Activated CD4-positive, alpha-beta T cell treated with anti-CD3 and anti-CD28 coated beads, Interleukin-10, Interleukin-2, amounts not matched to agents 100 ng/mL and 50 ng/mL, durations not matched to agents 16 hours and 8 hours (primary cell): ENCODE measurements around the gene AEN.

Experiments used
- DNase-seq: peaks from one replicate; pipeline ENCODE4 v3.0.0-alpha.2; 2020

The AEN gene

GRCh38 chr15:88613074-88613944 lies 7.8 kb upstream of the AEN start:
- no peak for DNase-seq

DNA sequence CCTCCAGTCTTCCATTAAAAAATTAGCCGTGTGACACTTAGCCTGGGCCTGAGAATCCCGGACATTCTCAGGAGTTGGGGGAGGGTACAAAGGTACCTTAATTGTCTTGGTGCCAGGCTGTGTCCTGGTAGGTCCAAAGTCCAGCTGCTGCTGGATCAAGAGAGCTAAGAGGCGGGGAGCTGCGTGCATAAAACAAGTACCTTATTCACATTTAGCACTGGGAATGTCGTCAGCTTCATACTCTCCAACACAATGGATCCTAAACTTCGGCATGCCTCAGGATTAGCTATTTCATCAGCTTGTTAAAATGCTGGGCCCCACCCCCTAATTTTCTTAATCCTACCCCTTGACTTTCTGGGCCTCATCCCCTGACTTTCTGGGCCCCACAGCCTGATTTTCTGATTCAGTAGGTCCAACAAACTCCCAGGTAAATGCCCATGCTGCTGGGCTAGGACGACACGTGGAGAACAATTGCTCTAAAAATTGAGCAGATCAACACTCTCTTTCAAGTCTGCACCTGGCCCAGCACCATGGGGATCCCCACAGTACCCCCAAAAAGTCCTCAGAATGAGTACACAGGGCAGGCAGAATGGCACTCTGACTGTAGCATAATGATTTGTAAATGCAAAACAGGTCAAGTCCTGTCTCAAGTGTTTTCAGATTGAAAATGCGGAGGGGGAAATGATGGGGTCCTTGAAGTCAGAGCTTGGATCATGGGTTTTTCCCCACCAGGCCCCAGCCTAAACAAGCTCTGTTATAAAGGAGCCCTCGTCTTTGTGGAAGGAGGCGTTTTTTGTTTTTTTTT lies 5.6 kb upstream of the AEN start:
- no peak for DNase-seq

GRCh38 chr15:88616240-88616639 lies 4.9 kb upstream of the AEN start:
- DNase-seq, result no peak

DNA sequence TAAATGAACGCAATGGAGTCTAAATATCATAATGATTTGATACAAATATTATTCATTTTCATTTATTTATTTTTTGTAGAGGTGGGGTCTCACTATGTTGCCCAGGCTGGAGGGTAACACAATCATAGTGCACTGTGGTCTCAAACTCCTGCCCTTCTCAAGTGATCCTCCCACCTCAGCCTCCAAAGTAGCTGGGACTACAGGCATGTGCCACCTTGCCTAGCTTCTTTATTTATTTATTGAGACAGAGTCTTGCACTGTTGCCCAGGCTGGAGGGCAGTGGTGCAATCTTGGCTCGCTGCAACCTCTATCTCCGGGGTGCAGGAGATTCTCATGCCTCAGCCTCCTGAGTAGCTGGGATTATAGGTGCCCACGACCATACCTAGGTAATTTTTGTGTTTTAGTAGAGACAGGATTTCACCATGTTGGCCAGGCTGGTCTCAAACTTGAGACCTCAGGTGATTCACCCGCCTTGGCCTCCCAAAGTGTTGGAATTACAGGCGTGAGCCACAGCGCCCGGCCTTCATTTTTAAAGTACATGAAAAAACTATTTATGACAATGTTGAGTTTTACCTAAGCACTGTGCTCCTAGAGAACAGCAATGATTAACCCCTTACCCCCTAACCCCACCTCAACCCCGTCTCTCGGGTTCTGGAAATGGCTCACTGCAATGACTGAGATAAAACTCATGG lies 4.0 kb upstream of the AEN start:
- DNase-seq, result no peak

DNA sequence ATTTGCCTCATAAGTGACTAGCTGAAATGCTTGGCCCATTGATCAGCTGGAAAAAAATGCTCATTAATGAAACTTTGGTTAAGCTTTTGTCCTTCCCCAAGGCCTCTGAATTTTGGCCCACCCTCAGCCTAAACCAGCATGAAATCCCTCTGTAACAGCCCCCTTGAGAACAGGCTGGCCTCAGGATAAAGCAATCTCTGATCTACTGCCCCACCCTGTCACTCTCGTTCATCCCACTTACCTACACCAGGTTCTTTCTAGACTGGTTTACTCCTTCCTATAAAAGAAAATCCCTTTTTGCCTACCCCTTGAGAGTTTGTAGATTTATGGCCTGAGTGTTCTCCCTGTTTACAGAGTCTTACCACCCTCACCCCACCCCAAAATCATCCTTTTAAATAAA lies 3.4 kb upstream of the AEN start:
- no peak for DNase-seq

- DNase-seq, result no peak
Measured at GRCh38 chr15:88618686-88619085, 2.5 kb upstream of the AEN start.

DNA sequence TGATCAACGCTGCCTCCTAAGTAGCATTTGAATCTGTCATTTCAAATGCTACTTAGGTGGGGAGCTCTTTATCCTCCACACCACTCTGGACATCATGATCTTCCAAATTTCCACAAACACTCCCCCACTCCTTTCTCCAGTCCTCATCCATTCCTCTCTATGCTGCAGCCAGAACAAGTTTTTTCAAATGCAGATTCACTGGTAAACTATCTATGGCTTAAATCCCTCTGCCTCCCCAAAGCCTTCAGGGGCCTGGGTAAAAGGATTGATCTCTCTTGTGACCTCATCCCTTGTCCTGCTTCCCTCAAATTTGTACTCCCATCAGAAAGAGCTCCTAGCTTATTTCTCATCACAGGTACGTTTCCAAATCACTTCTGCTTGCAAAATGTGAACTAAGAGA lies 1.3 kb upstream of the AEN start:
- DNase-seq, result no peak

DNA sequence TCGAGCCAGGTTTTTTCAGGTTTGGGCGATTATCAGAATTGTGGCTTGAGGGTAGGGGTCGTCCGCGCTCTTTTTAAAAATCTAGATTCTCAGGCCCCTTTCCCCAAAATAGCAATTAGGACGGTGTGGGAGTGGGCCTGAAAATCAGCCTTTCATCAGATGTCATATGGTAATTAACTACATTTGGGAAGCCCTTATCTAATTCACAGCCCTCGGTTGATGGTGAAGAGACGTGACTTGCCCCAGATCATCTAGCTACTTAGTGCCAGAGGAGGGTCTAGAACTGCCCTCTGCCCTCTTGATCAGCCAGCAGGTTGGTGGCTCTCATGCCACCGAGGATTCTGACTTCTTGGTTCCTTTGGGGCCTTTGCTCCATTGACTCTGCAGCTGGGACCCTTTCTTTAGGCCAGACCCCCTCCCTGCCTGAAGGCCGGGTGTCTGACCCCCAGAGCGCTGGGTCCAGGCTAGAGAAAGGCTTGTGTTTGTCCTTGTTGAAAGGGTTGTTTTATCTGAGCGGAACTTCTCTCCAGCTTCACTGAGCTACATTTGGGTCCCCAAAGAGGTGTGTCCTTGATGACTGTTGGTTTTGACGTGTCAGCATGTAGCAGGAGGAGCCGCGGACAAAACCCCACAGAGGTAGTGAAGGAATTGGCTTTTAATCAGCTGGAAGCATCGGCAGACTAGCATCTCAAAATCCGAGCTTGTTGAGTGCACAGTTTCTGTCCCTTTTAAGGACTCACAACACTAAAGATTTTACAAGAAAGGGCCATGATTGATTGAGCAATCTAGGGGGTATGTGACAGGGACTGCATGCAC lies 857 bp downstream of the AEN start:
- peak; percentile 80 for DNase-seq

DNA sequence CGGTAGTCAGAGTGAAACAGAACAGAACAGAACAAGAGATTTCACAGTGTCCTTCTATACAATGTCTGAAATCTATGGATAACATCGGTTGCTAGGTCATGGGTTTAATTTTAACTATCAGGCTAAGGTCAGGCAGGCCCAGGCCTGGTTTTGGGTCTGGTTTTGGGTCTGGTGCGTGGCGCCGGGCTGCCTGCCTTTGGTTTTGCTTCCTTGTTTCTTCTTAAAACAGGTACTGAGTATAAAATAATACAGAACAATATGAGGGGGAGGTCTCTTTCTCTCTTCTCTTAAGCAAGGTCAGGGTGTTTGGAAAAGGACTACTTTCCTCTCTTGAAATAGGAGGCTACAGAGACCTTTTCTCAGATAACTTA lies 1.4 kb downstream of the AEN start:
- no peak for DNase-seq

DNA sequence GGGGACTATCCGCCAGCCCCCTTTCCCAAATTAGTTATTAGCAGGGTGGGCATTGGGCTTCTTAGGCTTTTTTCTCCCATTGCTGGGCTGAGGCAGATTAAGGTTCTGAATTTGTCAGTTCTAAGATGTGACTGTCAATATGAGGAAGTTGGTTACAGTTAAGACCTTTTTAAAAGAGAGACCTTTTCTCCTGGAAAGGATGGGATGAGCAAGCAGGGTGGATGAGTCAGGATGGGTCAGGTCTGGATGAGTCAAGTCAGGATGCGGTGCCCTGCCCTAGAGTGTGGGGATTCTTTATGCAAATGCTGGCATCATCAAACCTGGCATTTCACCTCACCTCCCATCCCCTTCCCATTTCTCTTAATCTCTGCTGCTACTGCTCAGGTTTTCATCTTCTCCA lies 1.9 kb downstream of the AEN start:
- peak; percentile 86 for DNase-seq

GRCh38 chr15:88623632-88624031 lies 2.5 kb downstream of the AEN start:
- DNase-seq, result no peak

DNA sequence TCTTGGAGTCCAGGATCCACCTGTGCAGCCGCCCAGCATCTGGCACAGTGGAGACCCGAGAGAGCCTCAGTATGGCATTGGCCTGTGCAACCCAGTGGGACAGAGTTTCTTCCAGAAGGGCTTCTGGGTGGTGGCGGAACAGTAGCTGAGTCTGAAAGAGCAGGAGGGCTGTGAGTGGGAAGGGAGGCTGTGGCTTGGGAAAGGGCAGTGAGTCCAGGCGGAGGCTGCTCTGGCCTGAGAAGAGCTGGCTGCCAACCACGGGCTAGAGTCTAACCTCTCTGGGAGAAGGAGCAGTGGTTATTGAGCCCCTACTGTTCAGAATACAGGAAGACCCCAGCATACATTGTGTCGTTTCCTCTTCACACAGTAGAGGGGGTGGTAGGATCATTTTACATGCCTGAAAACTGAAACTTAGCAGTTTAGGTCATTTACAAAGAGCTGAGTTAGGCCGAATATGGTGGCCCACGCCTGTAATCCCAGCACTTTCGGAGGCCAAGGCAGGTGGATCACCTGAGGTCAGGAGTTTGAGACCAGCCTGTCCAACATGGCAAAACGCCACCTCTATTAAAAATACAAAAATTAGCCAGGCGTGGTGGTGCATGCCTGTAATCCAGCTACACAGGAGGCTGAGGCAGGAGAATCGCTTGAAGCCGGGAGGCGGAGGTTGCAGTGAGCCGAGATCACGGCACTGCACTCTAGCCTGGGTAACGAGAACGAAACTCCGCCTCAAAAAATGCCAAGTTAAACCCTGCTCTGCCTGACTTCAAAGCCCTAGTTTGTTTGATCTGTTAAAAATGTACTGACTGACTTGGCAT lies 3.2 kb downstream of the AEN start:
- peak; percentile 66 for DNase-seq

DNA sequence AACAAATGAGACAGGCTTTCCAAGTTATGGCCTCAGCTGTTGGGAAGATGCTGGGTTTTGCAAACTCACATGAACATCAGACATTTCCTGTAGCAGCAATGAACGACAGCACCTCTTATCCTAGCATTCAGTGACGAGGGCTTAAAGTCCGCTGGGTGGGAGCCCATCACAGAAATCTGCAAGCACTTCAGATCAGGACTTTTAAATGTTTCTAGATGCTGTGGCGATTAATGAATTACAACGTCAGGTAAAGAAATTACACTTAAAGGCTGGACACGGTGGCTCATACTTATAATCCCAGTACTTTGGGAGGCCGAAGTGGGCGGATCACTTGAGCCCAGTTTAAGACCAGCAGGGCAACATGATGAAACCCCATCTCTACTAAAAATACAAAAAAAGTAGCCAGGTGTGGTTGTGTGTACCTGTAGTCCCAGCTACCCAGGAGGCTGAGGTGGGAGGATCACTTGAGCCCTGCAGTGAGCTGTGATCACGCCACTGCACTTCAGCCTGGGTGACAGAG lies 3.9 kb downstream of the AEN start:
- DNase-seq, result no peak

DNA sequence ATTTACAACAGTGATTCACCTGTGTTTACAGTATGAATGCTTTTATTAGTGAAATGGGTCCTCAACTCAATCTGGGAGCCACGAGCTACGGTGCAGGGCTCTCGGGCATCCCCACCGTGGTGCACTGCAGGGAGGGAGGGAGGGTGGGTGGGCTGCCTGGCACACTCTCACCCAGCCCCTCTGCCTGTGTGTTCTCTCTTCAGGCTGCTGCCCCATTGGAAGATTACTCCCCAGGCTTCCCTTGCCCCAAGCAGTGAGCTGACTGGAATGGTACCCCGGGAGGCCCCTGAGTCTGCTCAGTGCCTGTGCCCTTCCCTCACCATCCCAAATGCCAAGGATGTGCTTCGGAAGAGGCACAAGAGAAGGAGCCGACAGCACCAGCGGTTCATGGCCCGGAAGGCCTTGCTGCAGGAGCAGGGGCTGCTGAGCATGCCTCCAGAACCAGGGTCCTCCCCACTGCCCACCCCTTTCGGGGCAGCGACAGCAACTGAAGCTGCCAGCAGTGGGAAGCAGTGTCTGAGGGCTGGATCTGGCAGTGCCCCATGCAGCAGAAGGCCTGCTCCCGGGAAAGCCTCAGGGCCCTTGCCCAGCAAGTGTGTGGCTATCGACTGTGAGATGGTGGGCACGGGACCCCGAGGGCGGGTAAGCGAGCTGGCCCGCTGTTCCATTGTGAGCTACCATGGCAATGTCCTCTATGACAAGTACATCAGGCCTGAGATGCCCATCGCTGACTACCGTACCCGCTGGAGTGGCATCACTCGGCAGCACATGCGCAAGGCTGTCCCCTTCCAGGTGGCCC lies 5.0 kb downstream of the AEN start:
- no peak for DNase-seq

- DNase-seq, result peak; percentile 75
Measured at GRCh38 chr15:88627463-88627862, 6.3 kb downstream of the AEN start.

- no peak for DNase-seq
Measured at GRCh38 chr15:88628018-88628654, 7.0 kb downstream of the AEN start.

- DNase-seq, result no peak
Measured at GRCh38 chr15:88629071-88629470, 7.9 kb downstream of the AEN start.

- DNase-seq, result no peak
Measured at GRCh38 chr15:88630141-88630721, 9.1 kb downstream of the AEN start.

- DNase-seq, result no peak
Measured at GRCh38 chr15:88630798-88631463, 9.8 kb downstream of the AEN start.
